ENCODE results near the gene TBCK.

GRCh38 chr4:106353786-106354185 is 37.8 kb upstream of the TBCK start:
- TF ChIP-seq CTCF (conservative IDR thresholded peaks at IDR 0.05; ENCODE audit: low read length): no peak
- TF ChIP-seq EZH2phosphoT487 (IDR thresholded peaks at IDR 0.05; ENCODE audit: borderline replicate concordance): no peak

Measured in Loucy (cell line).